IMR-90 (cell line): Measurements from ENCODE around the gene ISM2. TPM values are rescaled to one million over a fixed set of nuclear protein-coding genes. Genes with fewer than 3 reads are reported as not detected.
"Not testable (repeated sequence)": the region's sequence is repeated elsewhere in the genome, so short reads cannot be mapped to it uniquely, and the experiment has no call there.

Source experiments
- ATAC-seq: fragments of 200-7000 bp; cut with Tn5 transposase; 2 replicates; pipeline ENCODE4 v1.9.1; 2020; ENCODE audit warnings: low read depth, mild to moderate bottlenecking, moderate library complexity
- BruUV-seq: library from RNA; stranded (reverse); fragments of 400-500 nt; replicated peaks from 2 replicates; lab custom pipeline; 2021; lab: Mats Ljungman, UMichigan
- CTCF ChIA-PET: fragments of 300-600 bp; formaldehyde crosslinking; extraction: SDS; loops from one replicate; lab custom pipeline; 2021; ENCODE audit warnings: antibody characterized with exemption; lab: Yijun Ruan, JAX
- POLR2A ChIA-PET: fragments of 300-600 bp; sonication (Branson Sonifier 250); formaldehyde crosslinking; loops from one replicate; lab custom pipeline; 2022; ENCODE audit warnings: antibody characterized with exemption; ENCODE audit not compliant: unreplicated experiment; lab: Charles Lee
- DNase-seq: peaks from one replicate; pipeline ENCODE4 v3.0.0; 2013
- H2AFZ ChIP-seq: replicated peaks from 2 replicates; pipeline ENCODE3; 2013; ENCODE audit warnings: low read length, mild to moderate bottlenecking; ENCODE audit not compliant: poor library complexity
- H2AK5ac ChIP-seq: 2 replicates; pipeline ENCODE4 v1.6.1; 2013; ENCODE audit warnings: low read depth, low read length, inconsistent platforms
- H2AK9ac ChIP-seq: replicated peaks from 2 replicates; pipeline ENCODE3; 2013; ENCODE audit warnings: mild to moderate bottlenecking, low read depth, low read length, moderate library complexity; ENCODE audit not compliant: poor library complexity
- H2BK120ac ChIP-seq: 2 replicates; pipeline ENCODE4 v1.6.1; 2013; ENCODE audit warnings: low read depth, low read length, inconsistent platforms
- H2BK15ac ChIP-seq: 3 replicates; pipeline ENCODE4 v1.6.1; 2013; ENCODE audit warnings: low read depth, low read length, inconsistent platforms
- H2BK20ac ChIP-seq: 2 replicates; pipeline ENCODE4 v1.6.1; 2013; ENCODE audit warnings: low read depth, mild to moderate bottlenecking, inconsistent platforms, low read length, moderate library complexity
- H2BK5ac ChIP-seq: 2 replicates; pipeline ENCODE4 v1.6.1; 2013; ENCODE audit warnings: mild to moderate bottlenecking, low read depth, low read length, inconsistent platforms; ENCODE audit not compliant: poor library complexity, severe bottlenecking
- H3K14ac ChIP-seq: replicated peaks from 2 replicates; pipeline ENCODE4 v1.6.1; 2013; ENCODE audit warnings: low read depth, low read length, inconsistent platforms
- H3K18ac ChIP-seq: 2 replicates; pipeline ENCODE4 v1.6.1; 2013; ENCODE audit warnings: low read depth, low read length, control low read depth
- H3K23ac ChIP-seq: 2 replicates; pipeline ENCODE4 v1.6.1; 2013; ENCODE audit warnings: low read depth, low read length, inconsistent platforms
- H3K27ac ChIP-seq: 2 replicates; pipeline ENCODE4 v1.5.1; 2013; ENCODE audit warnings: mild to moderate bottlenecking, control low read depth, low read length; ENCODE audit not compliant: insufficient read depth
- H3K27me3 ChIP-seq: 2 replicates; pipeline ENCODE4 v1.6.1; 2013; ENCODE audit warnings: low read length; ENCODE audit not compliant: control insufficient read depth, insufficient read depth
- H3K36me3 ChIP-seq: 2 replicates; pipeline ENCODE4 v1.6.1; 2013; ENCODE audit warnings: low read length, mixed read lengths; ENCODE audit not compliant: control insufficient read depth, insufficient read depth
- H3K4ac ChIP-seq: 2 replicates; pipeline ENCODE4 v1.6.1; 2013; ENCODE audit warnings: low read depth, low read length, inconsistent platforms
- H3K4me1 ChIP-seq: 2 replicates; pipeline ENCODE4 v1.6.1; 2013; ENCODE audit warnings: low read length, mixed read lengths; ENCODE audit not compliant: control insufficient read depth, insufficient read depth
- H3K4me2 ChIP-seq: 2 replicates; pipeline ENCODE4 v1.6.1; 2013; ENCODE audit warnings: low read depth, mild to moderate bottlenecking, control low read depth, low read length, moderate library complexity
- H3K4me3 ChIP-seq: 2 replicates; pipeline ENCODE4 v1.5.1; 2013; ENCODE audit warnings: low read depth, mild to moderate bottlenecking, control low read depth, low read length, moderate library complexity; ENCODE audit not compliant: insufficient read depth
- H3K56ac ChIP-seq: 2 replicates; pipeline ENCODE4 v1.6.1; 2013; ENCODE audit warnings: low read length, inconsistent platforms; ENCODE audit not compliant: insufficient read depth; ENCODE audit errors: extremely low read depth
- H3K79me1 ChIP-seq, 2 experiments: 2 replicates each; pipeline ENCODE4 v1.6.1; 2013; ENCODE audit warnings: low read length in 2 of 2, inconsistent platforms in 1 of 2, low read depth in 1 of 2
- H3K9ac ChIP-seq: 2 replicates; pipeline ENCODE4 v1.6.1; 2013; ENCODE audit warnings: low read depth, low read length, control low read depth
- H3K9me1 ChIP-seq: 2 replicates; pipeline ENCODE4 v1.6.1; 2013; ENCODE audit warnings: low read length, inconsistent platforms; ENCODE audit not compliant: insufficient read depth
- H3K9me3 ChIP-seq: 2 replicates; pipeline ENCODE4 v1.6.1; 2013; ENCODE audit warnings: low read length; ENCODE audit not compliant: control insufficient read depth, insufficient read depth
- H4K20me1 ChIP-seq: 2 replicates; pipeline ENCODE4 v1.6.1; 2013; ENCODE audit warnings: low read length, inconsistent platforms; ENCODE audit not compliant: insufficient read depth
- H4K5ac ChIP-seq: 2 replicates; pipeline ENCODE4 v1.6.1; 2013; ENCODE audit warnings: mild to moderate bottlenecking, low read depth, low read length, control low read depth
- H4K8ac ChIP-seq, 2 experiments: 2 replicates each; pipeline ENCODE4 v1.6.1; 2013; ENCODE audit warnings: low read depth in 2 of 2, low read length in 2 of 2, control low read depth in 1 of 2, inconsistent platforms in 1 of 2
- H4K91ac ChIP-seq: 2 replicates; pipeline ENCODE4 v1.6.1; 2013; ENCODE audit warnings: low read depth, low read length, inconsistent platforms; ENCODE audit not compliant: insufficient read depth
- WGBS, 2 experiments: methylation state at CpG; one replicate each; pipeline versions ENCODE4 v1.1.5 to v1.1.7; 2013; ENCODE audit warnings: missing lambda C conversion rate in 2 of 2; ENCODE audit not compliant: insufficient read length in 1 of 2; ENCODE audit errors: extremely low coverage in 2 of 2; 5-methylcytosine and 5-hydroxymethylcytosine counted together
- dilution Hi-C: fragments of 300-500 bp; cut with HindIII; formaldehyde crosslinking; loops from one replicate; pipeline ENCODE4 v1.14.3; 2018; ENCODE audit warnings: low sequenced_read_pairs; ENCODE audit not compliant: unreplicated experiment
- in situ Hi-C: fragments of 300-500 bp; cut with MboI; formaldehyde crosslinking; loops from 3 replicates; pipeline ENCODE4 v1.14.3; 2019; ENCODE audit warnings: low sequenced_read_pairs, inconsistent platforms, mixed read lengths
- intact Hi-C: fragments of 100-400 bp; cut with micrococcal nuclease; formaldehyde crosslinking; loops from 2 replicates; pipeline ENCODE4 v1.10.0; 2022
- polyA plus RNA-seq, 3 experiments: library from polyadenylated mRNA; depleted of rRNA; stranded (reverse); fragments of >200 nt; gene quantifications; 2 replicates each; pipeline ENCODE4 v1.2.3, GENCODE V29; 2012; ENCODE audit warnings: low replicate concordance in 1 of 3
- total RNA-seq: library from RNA; depleted of rRNA; stranded (reverse); fragments of >200 nt; gene quantifications from 2 replicates; pipeline ENCODE4 v1.2.3, GENCODE V29; 2012

Gene ISM2
- total and polyA plus RNA-seq, 2 of the 4 experiments (the other 2 are of a cell fraction), result under 0.01 to 0.12 TPM

DNA sequence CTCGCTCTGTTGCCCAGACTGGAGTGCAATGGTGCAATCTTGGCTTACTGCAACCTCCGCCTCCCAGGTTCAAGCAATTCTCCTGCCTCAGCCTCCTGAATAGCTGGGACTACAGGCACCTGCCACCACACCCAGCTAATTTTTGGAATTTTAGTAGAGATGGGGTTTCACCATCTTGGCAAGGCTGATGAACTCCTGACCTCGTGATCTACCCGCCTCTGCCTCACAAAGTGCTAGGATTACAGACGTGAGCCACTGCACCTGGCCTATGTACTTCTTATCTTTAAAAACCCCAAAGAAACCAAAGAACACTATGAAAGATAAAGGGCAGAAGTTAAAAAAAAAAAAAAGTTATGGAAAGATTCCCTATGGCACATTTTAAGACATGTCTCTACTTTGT, 38.3 kb upstream of the ISM2 start:
- H2AFZ ChIP-seq, POLR2A ChIA-PET, H3K36me3 ChIP-seq, H2AK5ac ChIP-seq, H3K4ac ChIP-seq, H4K91ac ChIP-seq, DNase-seq, H3K18ac ChIP-seq, H3K27me3 ChIP-seq, H2BK15ac ChIP-seq, H3K9me3 ChIP-seq, H3K4me2 ChIP-seq, H2BK20ac ChIP-seq, CTCF ChIA-PET, H3K23ac ChIP-seq, H3K4me3 ChIP-seq, H3K27ac ChIP-seq, H4K8ac ChIP-seq, in situ Hi-C loops, H3K9me1 ChIP-seq, dilution Hi-C loops, BruUV-seq, H2AK9ac ChIP-seq, H4K5ac ChIP-seq, ATAC-seq, H3K9ac ChIP-seq, H4K20me1 ChIP-seq, H3K14ac ChIP-seq, intact Hi-C loops, H2BK5ac ChIP-seq, H3K56ac ChIP-seq, H2BK120ac ChIP-seq, H3K4me1 ChIP-seq: not testable (repeated sequence)
- peaks cover 9 to 20% of the 10 kb centered on the region in 2 experiments; a peak in 2 of 4 replicates for H3K79me1 ChIP-seq
- no CpG with 5 or more reads among the region's 5 CpGs for WGBS, 2 experiments
